T-cell (primary cell): ENCODE data around the gene UBTD1. TPM values are rescaled to one million over a fixed set of nuclear protein-coding genes. Genes with fewer than 3 reads are reported as not detected.

ENCODE experiments used
- ATAC-seq, 4 experiments: fragments of 200-7000 bp in 3 of 4; fragments of 150-1000 bp in 1 of 4; cut with Tn5 transposase; replicated peaks in 1 of 4; 1 replicate in 3 of 4; 2 replicates in 1 of 4; pipeline ENCODE4 v1.10.0; 2021; ENCODE audit warnings: moderate library complexity in 3 of 4, mild to moderate bottlenecking in 2 of 4, moderate number of reproducible peaks in 1 of 4
- CTCF ChIA-PET, 2 donors: fragments of 300-600 bp; sonication (Branson Sonifier 250); formaldehyde crosslinking; loops; one replicate each; lab custom pipeline; 2022; ENCODE audit warnings: antibody characterized with exemption in 2 of 2; lab: Charles Lee
- POLR2A ChIA-PET, 2 donors: fragments of 300-600 bp; sonication (Branson Sonifier 250); formaldehyde crosslinking; loops; one replicate each; lab custom pipeline; 2022; ENCODE audit warnings: antibody characterized with exemption in 2 of 2; lab: Charles Lee
- DNase-seq, 35 experiments: peaks; one replicate each; pipeline versions ENCODE4 v3.0.0 to v3.0.0-alpha.2; 2013 to 2023
- H3K27ac ChIP-seq: one replicate; pipeline ENCODE4 v1.5.1; 2013; ENCODE audit warnings: low read length
- H3K27me3 ChIP-seq, 2 experiments: replicated peaks in 1 of 2; 1 replicate in 1 of 2; 2 replicates in 1 of 2; pipeline versions ENCODE4 v1.6.1 to v1.7.0; 2013; ENCODE audit warnings: low read length in 1 of 2, mixed read lengths in 1 of 2; ENCODE audit not compliant: control insufficient read depth in 2 of 2, insufficient read depth in 2 of 2; ENCODE audit errors: extremely low read depth in 1 of 2
- H3K36me3 ChIP-seq, 2 donors: 1 replicate in 1 of 2; 2 replicates in 1 of 2; pipeline versions ENCODE4 v1.6.1 to v1.7.0; 2013; ENCODE audit warnings: low read length in 1 of 2; ENCODE audit not compliant: control insufficient read depth in 2 of 2, insufficient read depth in 1 of 2; ENCODE audit errors: extremely low read depth in 1 of 2
- H3K4me1 ChIP-seq, 2 experiments: 1 replicate in 1 of 2; 2 replicates in 1 of 2; pipeline versions ENCODE4 v1.6.1 to v1.7.0; 2013; ENCODE audit warnings: low read length in 2 of 2, mixed read lengths in 1 of 2; ENCODE audit not compliant: insufficient read depth in 2 of 2, control insufficient read depth in 1 of 2; ENCODE audit errors: extremely low read depth in 1 of 2
- H3K4me3 ChIP-seq, 2 donors: 1 replicate in 1 of 2; 2 replicates in 1 of 2; pipeline versions ENCODE4 v1.5.1 to v1.7.0; 2013; ENCODE audit warnings: mild to moderate bottlenecking in 2 of 2, low read length in 1 of 2, moderate library complexity in 1 of 2; ENCODE audit not compliant: control insufficient read depth in 1 of 2; ENCODE audit errors: extremely low read depth in 1 of 2
- H3K9me3 ChIP-seq: 2 replicates; pipeline ENCODE4 v1.7.0; 2013
- H3K27ac Mint-ChIP-seq, 2 donors: one replicate each; pipeline ENCODE4 v1.8.0; 2020 to 2021; ENCODE audit warnings: mild to moderate bottlenecking in 2 of 2, mixed read lengths in 2 of 2
- H3K27me3 Mint-ChIP-seq, 2 donors: one replicate each; pipeline ENCODE4 v1.8.0; 2021 to 2022; ENCODE audit warnings: mixed read lengths in 2 of 2
- H3K36me3 Mint-ChIP-seq: one replicate; pipeline ENCODE4 v1.8.0; 2021; ENCODE audit warnings: mixed read lengths
- H3K4me1 Mint-ChIP-seq, 3 donors: one replicate each; pipeline ENCODE4 v1.8.0; 2020 to 2022; ENCODE audit warnings: mixed read lengths in 3 of 3, mild to moderate bottlenecking in 1 of 3
- H3K4me3 Mint-ChIP-seq, 3 donors: one replicate each; pipeline ENCODE4 v1.8.0; 2020 to 2022; ENCODE audit warnings: mild to moderate bottlenecking in 3 of 3, mixed read lengths in 3 of 3, moderate library complexity in 3 of 3
- H3K9me3 Mint-ChIP-seq, 3 donors: one replicate each; pipeline ENCODE4 v1.8.0; 2020 to 2022; ENCODE audit warnings: mixed read lengths in 3 of 3
- WGBS: methylation state at CpG from one replicate; pipeline ENCODE4 v1.1.5; 2013; ENCODE audit warnings: missing lambda C conversion rate; ENCODE audit not compliant: insufficient coverage; 5-methylcytosine and 5-hydroxymethylcytosine counted together
- total RNA-seq, 35 experiments: library from RNA in 6 of 35; stranded (reverse) in 6 of 35; fragments of 120-200 nt in 1 of 35; gene quantifications; one replicate each; pipeline versions ENCODE4 v1.2.1 to v1.2.4 and lab custom pipeline; 2013 to 2026

The UBTD1 gene
- total RNA-seq, 5 donors from 2014 or later (not counting 1 experiment from before 2014, with no cell fraction given): 1.0 to 2.4 (median 1.9) TPM

- Histone ChIP-seq H3K9me3 (no peaks in the 10 kb centered on the region), H3K27ac (no peak overlapping the region), H3K4me1 (no peaks in the 10 kb centered on the region), H3K36me3 (no peaks in the 10 kb centered on the region), H3K27me3 (peaks cover 0 to 24% of the 10 kb centered on the region in 2 experiments), H3K4me3 (no peak overlapping the region)
- CTCF ChIA-PET: no interaction called here
- peaks cover 13 to 18% of the 10 kb centered on the region in 2 donors for H3K27me3 Mint-ChIP-seq
- no peak overlapping the region for H3K27ac Mint-ChIP-seq
- POLR2A ChIA-PET: no interaction called here
- H3K4me3 Mint-ChIP-seq: no peak overlapping the region
- DNase-seq: no peak
- no peaks in the 10 kb centered on the region for H3K9me3 Mint-ChIP-seq
- H3K4me1 Mint-ChIP-seq: no peaks in the 10 kb centered on the region
- no peaks in the 10 kb centered on the region for H3K36me3 Mint-ChIP-seq
- WGBS: 83% methylated on average over 1 of the region's 3 CpGs
- no peak for ATAC-seq
These were observed 7.7 kb downstream of the UBTD1 start for GRCh38 chr10:97506199-97506991.

DNA sequence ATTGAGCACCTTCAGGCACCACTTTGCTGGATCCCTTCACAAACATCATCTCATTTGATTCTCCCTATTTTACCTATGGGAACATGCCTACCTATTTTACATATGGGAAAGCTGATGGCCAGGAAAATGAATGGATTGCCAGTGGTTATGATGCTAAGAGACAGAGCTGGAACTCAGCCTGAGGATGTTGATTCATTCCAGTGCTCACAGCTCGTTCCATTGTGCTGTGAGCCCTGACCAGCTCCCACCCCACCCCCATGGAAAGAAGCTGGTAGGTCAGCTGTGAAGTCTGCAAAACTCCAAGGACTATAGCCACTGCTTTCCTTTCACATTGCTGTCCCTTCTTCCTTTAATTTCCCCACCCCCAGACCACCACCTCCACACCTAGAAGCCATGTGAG lies 9.6 kb downstream of the UBTD1 start:
- H3K4me3 ChIP-seq: no peak overlapping the region
- Mint-ChIP-seq H3K27me3 (peaks cover under 1 to 8% of the 10 kb centered on the region in 2 donors), H3K4me3 (no peak overlapping the region), H3K4me1 (no peaks in the 10 kb centered on the region), H3K36me3 (no peaks in the 10 kb centered on the region), H3K9me3 (no peaks in the 10 kb centered on the region), H3K27ac (no peak overlapping the region)
- DNase-seq (no peak), ATAC-seq (no peak)
- CTCF ChIA-PET: no interaction called here
- H3K27me3 ChIP-seq: peaks cover 0 to 16% of the 10 kb centered on the region in 2 experiments
- no peaks in the 10 kb centered on the region for H3K9me3 ChIP-seq
- POLR2A ChIA-PET: no interaction called here
- 20% methylated on average over 1 of the region's 1 CpG for WGBS
- H3K4me1 ChIP-seq: no peaks in the 10 kb centered on the region
- H3K27ac ChIP-seq: no peak overlapping the region
- H3K36me3 ChIP-seq: no peaks in the 10 kb centered on the region

DNA sequence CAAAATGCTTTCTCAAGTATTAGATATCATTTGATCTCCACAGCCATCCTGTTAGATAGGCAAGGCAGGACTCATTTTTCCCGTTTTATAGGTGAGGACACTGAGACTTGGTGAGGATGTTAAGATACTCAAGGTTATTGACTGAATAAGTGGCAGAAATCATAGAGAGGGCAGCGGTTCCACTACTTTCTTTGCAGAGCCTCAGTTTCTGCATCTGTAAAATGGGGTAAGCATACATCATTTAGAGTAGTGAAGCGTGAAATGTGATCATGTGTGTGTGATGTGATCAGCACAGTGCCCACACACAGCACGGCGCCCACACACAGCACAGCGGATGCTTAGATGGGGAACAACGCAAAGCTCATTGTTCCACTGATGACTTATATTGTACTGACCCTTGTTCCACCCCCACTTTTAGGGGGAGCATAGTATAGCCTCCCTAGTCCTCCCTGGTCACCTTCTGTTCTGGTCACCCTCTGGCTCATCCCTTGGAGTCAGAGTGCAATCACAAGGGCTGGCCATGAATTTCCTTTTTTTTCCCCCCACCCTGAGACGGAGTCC lies 10.5 kb downstream of the UBTD1 start:
- ChIA-PET POLR2A (no interaction called here), CTCF (no interaction called here)
- Histone ChIP-seq H3K27ac (no peak overlapping the region), H3K27me3 (peaks cover 0 to 13% of the 10 kb centered on the region in 2 experiments), H3K9me3 (no peaks in the 10 kb centered on the region), H3K4me3 (no peak overlapping the region), H3K4me1 (no peaks in the 10 kb centered on the region), H3K36me3 (no peaks in the 10 kb centered on the region)
- Mint-ChIP-seq H3K36me3 (no peaks in the 10 kb centered on the region), H3K27ac (no peak overlapping the region), H3K4me3 (no peak overlapping the region), H3K27me3 (peaks cover 0 to 6% of the 10 kb centered on the region in 2 donors), H3K4me1 (no peaks in the 10 kb centered on the region), H3K9me3 (no peaks in the 10 kb centered on the region)
- WGBS: 75% methylated on average over 4 of the region's 8 CpGs
- DNase-seq: no peak
- no peak for ATAC-seq

- DNase-seq (no peak), ATAC-seq (no peak)
- Histone ChIP-seq H3K9me3 (no peaks in the 10 kb centered on the region), H3K4me3 (no peak overlapping the region), H3K27me3 (peaks cover 0 to 23% of the 10 kb centered on the region in 2 experiments), H3K27ac (no peak overlapping the region), H3K4me1 (no peaks in the 10 kb centered on the region), H3K36me3 (no peaks in the 10 kb centered on the region)
- WGBS: 96% methylated on average over 3 of the region's 4 CpGs
- no peaks in the 10 kb centered on the region for H3K4me1 Mint-ChIP-seq
- H3K36me3 Mint-ChIP-seq: no peaks in the 10 kb centered on the region
- H3K9me3 Mint-ChIP-seq: no peaks in the 10 kb centered on the region
- H3K27ac Mint-ChIP-seq: no peak overlapping the region
- H3K4me3 Mint-ChIP-seq: no peak overlapping the region
- peaks cover 0 to 8% of the 10 kb centered on the region in 2 donors for H3K27me3 Mint-ChIP-seq
- POLR2A ChIA-PET: no interaction called here
- CTCF ChIA-PET: no interaction called here
These were observed 12.0 kb downstream of the UBTD1 start for GRCh38 chr10:97510686-97511085.

DNA sequence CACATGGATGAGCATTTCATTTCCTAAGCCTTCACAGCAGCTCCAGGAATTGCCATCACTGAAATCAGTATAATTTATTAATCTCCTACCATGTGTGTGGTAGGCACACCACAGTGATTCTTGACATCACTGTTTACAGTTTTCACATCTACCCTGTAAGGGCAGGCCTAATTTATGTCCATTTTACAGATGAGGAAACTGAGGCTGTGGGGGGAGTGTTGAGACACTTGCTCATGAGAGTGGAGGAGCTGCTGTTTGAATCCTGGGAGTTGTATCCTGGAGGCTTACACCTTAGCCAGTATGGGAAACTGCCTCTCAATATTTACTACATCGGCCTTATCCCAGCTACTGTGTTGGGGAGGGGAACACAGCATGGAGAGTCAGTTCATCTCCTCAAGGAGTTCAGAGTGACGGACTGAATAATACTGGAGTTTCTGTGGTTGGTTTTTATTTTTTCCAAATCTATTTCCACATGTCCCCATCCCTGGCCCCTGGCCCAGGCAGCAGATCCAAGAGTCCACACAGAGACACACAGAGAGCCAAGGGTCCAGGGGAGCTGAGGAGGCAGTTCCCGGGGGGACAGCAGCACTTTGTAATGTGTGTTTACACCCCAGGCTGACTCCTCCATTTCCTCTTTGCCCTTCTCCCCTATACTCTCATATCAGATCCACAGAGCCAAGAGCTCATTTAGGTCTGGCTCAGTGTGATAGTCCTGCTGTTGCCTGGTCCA lies 13.2 kb downstream of the UBTD1 start:
- no peak overlapping the region for H3K4me3 Mint-ChIP-seq
- Histone ChIP-seq H3K4me1 (no peaks in the 10 kb centered on the region), H3K4me3 (no peak overlapping the region), H3K27me3 (peaks cover 0 to 29% of the 10 kb centered on the region in 2 experiments), H3K36me3 (no peaks in the 10 kb centered on the region), H3K27ac (no peak overlapping the region), H3K9me3 (no peaks in the 10 kb centered on the region)
- no peaks in the 10 kb centered on the region for H3K4me1 Mint-ChIP-seq
- POLR2A ChIA-PET: no interaction called here
- H3K27ac Mint-ChIP-seq: no peak overlapping the region
- no peaks in the 10 kb centered on the region for H3K36me3 Mint-ChIP-seq
- peaks cover 0 to 5% of the 10 kb centered on the region in 2 donors for H3K27me3 Mint-ChIP-seq
- CTCF ChIA-PET: no interaction called here
- ATAC-seq: no peak
- no peak for DNase-seq
- no CpG with 5 or more reads among the region's 3 CpGs for WGBS
- no peaks in the 10 kb centered on the region for H3K9me3 Mint-ChIP-seq

GRCh38 chr10:97512993-97513392 lies 14.3 kb downstream of the UBTD1 start:
- POLR2A ChIA-PET: no interaction called here
- peaks cover 0 to 36% of the 10 kb centered on the region in 2 experiments for H3K27me3 ChIP-seq
- no peaks in the 10 kb centered on the region for H3K36me3 ChIP-seq
- H3K4me3 Mint-ChIP-seq: no peak overlapping the region
- CTCF ChIA-PET: no interaction called here
- no peaks in the 10 kb centered on the region for H3K9me3 ChIP-seq
- H3K36me3 Mint-ChIP-seq: no peaks in the 10 kb centered on the region
- H3K4me3 ChIP-seq: no peak overlapping the region
- no CpG with 5 or more reads among the region's 1 CpG for WGBS
- no peaks in the 10 kb centered on the region for H3K4me1 Mint-ChIP-seq
- no peak for DNase-seq
- ATAC-seq: no peak
- H3K4me1 ChIP-seq: no peaks in the 10 kb centered on the region
- H3K27me3 Mint-ChIP-seq: peaks cover 0 to 8% of the 10 kb centered on the region in 2 donors
- H3K27ac Mint-ChIP-seq: no peak overlapping the region
- H3K9me3 Mint-ChIP-seq: no peaks in the 10 kb centered on the region
- H3K27ac ChIP-seq: no peak overlapping the region
